ENCODE data around the gene ZNF438.
"Not testable (repeated sequence)": the region's sequence is repeated elsewhere in the genome, so short reads cannot be mapped to it uniquely, and the experiment has no call there.

The ZNF438 gene

GRCh38 chr10:30931094-30931493, 100.6 kb downstream of the ZNF438 start:
- no peak for TF ChIP-seq ISL1 (CRISPR knock-in tag; IDR thresholded peaks at IDR 0.05)
- no peak for ATAC-seq

GRCh38 chr10:30929901-30930520, 101.7 kb downstream of the ZNF438 start:
- TF ChIP-seq TOX (CRISPR knock-in tag; IDR thresholded peaks at IDR 0.05; ENCODE audit: borderline replicate concordance), result no peak
- no peak for TF ChIP-seq ARNTL (CRISPR knock-in tag; IDR thresholded peaks at IDR 0.05; ENCODE audit: borderline replicate concordance, low read depth)
- ATAC-seq, result no peak

GRCh38 chr10:30929311-30929729, 102.3 kb downstream of the ZNF438 start:
- not testable (repeated sequence) for ATAC-seq

GRCh38 chr10:30928742-30929141, 102.9 kb downstream of the ZNF438 start:
- TF ChIP-seq OSR1 (CRISPR knock-in tag; IDR thresholded peaks at IDR 0.05), result no peak
- no peak for TF ChIP-seq PATZ1 (CRISPR knock-in tag; IDR thresholded peaks at IDR 0.05; ENCODE audit: borderline replicate concordance)
- no peak for TF ChIP-seq CSDC2 (CRISPR knock-in tag; IDR thresholded peaks at IDR 0.05)
- no peak for TF ChIP-seq ZNF8 (CRISPR knock-in tag; IDR thresholded peaks at IDR 0.05)
- TF ChIP-seq TOX (CRISPR knock-in tag; IDR thresholded peaks at IDR 0.05; ENCODE audit: borderline replicate concordance), result no peak
- no peak for TF ChIP-seq ZNF565 (CRISPR knock-in tag; conservative IDR thresholded peaks at IDR 0.05; ENCODE audit: low read depth)
- no peak for TF ChIP-seq ARNTL (CRISPR knock-in tag; IDR thresholded peaks at IDR 0.05; ENCODE audit: borderline replicate concordance, low read depth)
- TF ChIP-seq RARB (CRISPR knock-in tag; IDR thresholded peaks at IDR 0.05), result no peak
- no peak for TF ChIP-seq PPARA (CRISPR knock-in tag; IDR thresholded peaks at IDR 0.05; ENCODE audit: borderline replicate concordance)
- no peak for ATAC-seq

- ATAC-seq, result no peak
- TF ChIP-seq ZC3H10 (CRISPR knock-in tag; IDR thresholded peaks at IDR 0.05) (no peak), OSR1 (CRISPR knock-in tag; IDR thresholded peaks at IDR 0.05) (no peak), ZNF565 (CRISPR knock-in tag; conservative IDR thresholded peaks at IDR 0.05; ENCODE audit: low read depth) (no peak), ARNTL (CRISPR knock-in tag; IDR thresholded peaks at IDR 0.05; ENCODE audit: borderline replicate concordance, low read depth) (no peak), PATZ1 (CRISPR knock-in tag; IDR thresholded peaks at IDR 0.05; ENCODE audit: borderline replicate concordance) (no peak), CSRNP3 (CRISPR knock-in tag; IDR thresholded peaks at IDR 0.05) (no peak), TSHZ2 (CRISPR knock-in tag; IDR thresholded peaks at IDR 0.05) (no peak), GLIS3 (CRISPR knock-in tag; IDR thresholded peaks at IDR 0.05) (no peak), POU6F1 (CRISPR knock-in tag; IDR thresholded peaks at IDR 0.05; ENCODE audit: borderline replicate concordance, low read depth) (no peak), RARB (CRISPR knock-in tag; IDR thresholded peaks at IDR 0.05) (no peak), ZFP3 (CRISPR knock-in tag; IDR thresholded peaks at IDR 0.05) (no peak), ZNF70 (CRISPR knock-in tag; IDR thresholded peaks at IDR 0.05) (no peak), BACH2 (CRISPR knock-in tag; IDR thresholded peaks at IDR 0.05; ENCODE audit: borderline replicate concordance) (no peak), TCF4 (CRISPR knock-in tag; IDR thresholded peaks at IDR 0.05; ENCODE audit: borderline replicate concordance) (no peak), ESRRG (CRISPR knock-in tag; IDR thresholded peaks at IDR 0.05) (no peak), PPARA (CRISPR knock-in tag; IDR thresholded peaks at IDR 0.05; ENCODE audit: borderline replicate concordance) (no peak)
Measured at GRCh38 chr10:30918651-30919050, 113.0 kb downstream of the ZNF438 start.

Data from SK-N-SH treated with all-trans-retinoic acid at 6 μM for 48 hours (cell line).